ENCODE data around the gene ZSCAN31. TPM values are rescaled to one million over a fixed set of nuclear protein-coding genes. Genes with fewer than 3 reads are reported as not detected.
A peak's percentile ranks its signal among the peaks of the same experiment; 100 is the strongest.
"Not testable (repeated sequence)": the region's sequence is repeated elsewhere in the genome, so short reads cannot be mapped to it uniquely, and the experiment has no call there.

The ZSCAN31 gene
- total RNA-seq, 1 donor from 2014 or later = 12.5 TPM

- H3K36me3 ChIP-seq (ENCODE audit: control insufficient read depth in 3 of 3, insufficient read depth in 3 of 3, low read length in 3 of 3) = peaks cover 7 to 18% (median 11%) of the 10 kb centered on the region in 3 donors
- no peaks in the 10 kb centered on the region for H3K27me3 ChIP-seq (ENCODE audit: control insufficient read depth in 3 of 3, insufficient read depth in 3 of 3, low read length in 3 of 3)
- no peak overlapping the region for H3K27ac ChIP-seq (ENCODE audit: low read depth, low read length)
- no peak overlapping the region for H3K9ac ChIP-seq (ENCODE audit: low read depth in 1 of 3, low read length in 3 of 3)
- H3K4me1 ChIP-seq (ENCODE audit: control insufficient read depth in 3 of 3, insufficient read depth in 3 of 3, low read length in 3 of 3) = no peaks in the 10 kb centered on the region
- H3K9me3 ChIP-seq (ENCODE audit: control insufficient read depth in 3 of 3, low read length in 3 of 3) = no peaks in the 10 kb centered on the region
- H3K4me3 ChIP-seq (ENCODE audit: low read length in 3 of 3) = no peak overlapping the region
Observed at GRCh38 chr6:28370440-28370839, 34.5 kb upstream of the ZSCAN31 start.

- H3K4me3 ChIP-seq (ENCODE audit: low read length in 3 of 3) = no peak overlapping the region
- no peaks in the 10 kb centered on the region for H3K4me1 ChIP-seq (ENCODE audit: control insufficient read depth in 3 of 3, insufficient read depth in 3 of 3, low read length in 3 of 3)
- no peaks in the 10 kb centered on the region for H3K9me3 ChIP-seq (ENCODE audit: control insufficient read depth in 3 of 3, low read length in 3 of 3)
- H3K27ac ChIP-seq (ENCODE audit: low read depth, low read length) = no peak overlapping the region
- no peaks in the 10 kb centered on the region for H3K27me3 ChIP-seq (ENCODE audit: control insufficient read depth in 3 of 3, insufficient read depth in 3 of 3, low read length in 3 of 3)
- H3K9ac ChIP-seq (ENCODE audit: low read depth in 1 of 3, low read length in 3 of 3) = no peak overlapping the region
- peaks cover 15 to 27% (median 17%) of the 10 kb centered on the region in 3 donors for H3K36me3 ChIP-seq (ENCODE audit: control insufficient read depth in 3 of 3, insufficient read depth in 3 of 3, low read length in 3 of 3)
Observed at GRCh38 chr6:28369463-28369862, 33.5 kb upstream of the ZSCAN31 start.

GRCh38 chr6:28368522-28368921 is 32.6 kb upstream of the ZSCAN31 start:
- H3K4me3 ChIP-seq (ENCODE audit: low read length in 3 of 3) = no peak overlapping the region
- no peaks in the 10 kb centered on the region for H3K4me1 ChIP-seq (ENCODE audit: control insufficient read depth in 3 of 3, insufficient read depth in 3 of 3, low read length in 3 of 3)
- H3K36me3 ChIP-seq (ENCODE audit: control insufficient read depth in 3 of 3, insufficient read depth in 3 of 3, low read length in 3 of 3) = peaks cover 18 to 36% (median 26%) of the 10 kb centered on the region in 3 donors
- no peaks in the 10 kb centered on the region for H3K9me3 ChIP-seq (ENCODE audit: control insufficient read depth in 3 of 3, low read length in 3 of 3)
- no peak overlapping the region for H3K27ac ChIP-seq (ENCODE audit: low read depth, low read length)
- no peaks in the 10 kb centered on the region for H3K27me3 ChIP-seq (ENCODE audit: control insufficient read depth in 3 of 3, insufficient read depth in 3 of 3, low read length in 3 of 3)
- H3K9ac ChIP-seq (ENCODE audit: low read depth in 1 of 3, low read length in 3 of 3) = no peak overlapping the region

- peaks cover 20 to 45% (median 39%) of the 10 kb centered on the region in 3 donors for H3K36me3 ChIP-seq (ENCODE audit: control insufficient read depth in 3 of 3, insufficient read depth in 3 of 3, low read length in 3 of 3)
- H3K4me3 ChIP-seq (ENCODE audit: low read length in 3 of 3); H3K4me1 ChIP-seq (ENCODE audit: control insufficient read depth in 3 of 3, insufficient read depth in 3 of 3, low read length in 3 of 3); H3K9ac ChIP-seq (ENCODE audit: low read depth in 1 of 3, low read length in 3 of 3); H3K9me3 ChIP-seq (ENCODE audit: control insufficient read depth in 3 of 3, low read length in 3 of 3); H3K27me3 ChIP-seq (ENCODE audit: control insufficient read depth in 3 of 3, insufficient read depth in 3 of 3, low read length in 3 of 3); H3K27ac ChIP-seq (ENCODE audit: low read depth, low read length): not testable (repeated sequence)
Observed at GRCh38 chr6:28365590-28365989, 29.6 kb upstream of the ZSCAN31 start.

- H3K9me3 ChIP-seq (ENCODE audit: control insufficient read depth in 3 of 3, low read length in 3 of 3) = no peaks in the 10 kb centered on the region
- H3K27ac ChIP-seq (ENCODE audit: low read depth, low read length) = no peak overlapping the region
- peaks cover 5 to 12% (median 9%) of the 10 kb centered on the region in 3 donors for H3K4me1 ChIP-seq (ENCODE audit: control insufficient read depth in 3 of 3, insufficient read depth in 3 of 3, low read length in 3 of 3)
- no peak overlapping the region for H3K4me3 ChIP-seq (ENCODE audit: low read length in 3 of 3)
- peak overlapping the region in 1 of 3 donors; percentile 12 for H3K9ac ChIP-seq (ENCODE audit: low read depth in 1 of 3, low read length in 3 of 3)
- H3K27me3 ChIP-seq (ENCODE audit: control insufficient read depth in 3 of 3, insufficient read depth in 3 of 3, low read length in 3 of 3) = no peaks in the 10 kb centered on the region
- H3K36me3 ChIP-seq (ENCODE audit: control insufficient read depth in 3 of 3, insufficient read depth in 3 of 3, low read length in 3 of 3) = peaks cover 18 to 38% (median 34%) of the 10 kb centered on the region in 3 donors
Observed at GRCh38 chr6:28360961-28361360, 25.0 kb upstream of the ZSCAN31 start.

- H3K27ac ChIP-seq (ENCODE audit: low read depth, low read length); H3K27me3 ChIP-seq (ENCODE audit: control insufficient read depth in 3 of 3, insufficient read depth in 3 of 3, low read length in 3 of 3); H3K9me3 ChIP-seq (ENCODE audit: control insufficient read depth in 3 of 3, low read length in 3 of 3); H3K9ac ChIP-seq (ENCODE audit: low read depth in 1 of 3, low read length in 3 of 3); H3K4me3 ChIP-seq (ENCODE audit: low read length in 3 of 3): not testable (repeated sequence)
- Histone ChIP-seq H3K4me1 (ENCODE audit: control insufficient read depth in 3 of 3, insufficient read depth in 3 of 3, low read length in 3 of 3) (peaks cover 14 to 25% (median 23%) of the 10 kb centered on the region in 3 donors), H3K36me3 (ENCODE audit: control insufficient read depth in 3 of 3, insufficient read depth in 3 of 3, low read length in 3 of 3) (peaks cover 7 to 25% (median 22%) of the 10 kb centered on the region in 3 donors)
Observed at GRCh38 chr6:28359562-28359961, 23.6 kb upstream of the ZSCAN31 start.

GRCh38 chr6:28357036-28357435 is 21.1 kb upstream of the ZSCAN31 start:
- H3K4me3 ChIP-seq (ENCODE audit: low read length in 3 of 3) = no peak overlapping the region
- no peak overlapping the region for H3K27ac ChIP-seq (ENCODE audit: low read depth, low read length)
- peaks cover 0 to 9% (median 8%) of the 10 kb centered on the region in 3 donors for H3K36me3 ChIP-seq (ENCODE audit: control insufficient read depth in 3 of 3, insufficient read depth in 3 of 3, low read length in 3 of 3)
- peaks cover 17 to 39% (median 32%) of the 10 kb centered on the region in 3 donors for H3K4me1 ChIP-seq (ENCODE audit: control insufficient read depth in 3 of 3, insufficient read depth in 3 of 3, low read length in 3 of 3)
- H3K27me3 ChIP-seq (ENCODE audit: control insufficient read depth in 3 of 3, insufficient read depth in 3 of 3, low read length in 3 of 3) = no peaks in the 10 kb centered on the region
- H3K9me3 ChIP-seq (ENCODE audit: control insufficient read depth in 3 of 3, low read length in 3 of 3) = no peaks in the 10 kb centered on the region
- H3K9ac ChIP-seq (ENCODE audit: low read depth in 1 of 3, low read length in 3 of 3) = peak overlapping the region in 1 of 3 donors; percentile 94

GRCh38 chr6:28356666-28357020 is 20.7 kb upstream of the ZSCAN31 start:
- Histone ChIP-seq H3K4me1 (ENCODE audit: control insufficient read depth in 3 of 3, insufficient read depth in 3 of 3, low read length in 3 of 3) (peaks cover 17 to 39% (median 32%) of the 10 kb centered on the region in 3 donors), H3K9ac (ENCODE audit: low read depth in 1 of 3, low read length in 3 of 3) (peak overlapping the region; percentile 80 to 94 (median 90)), H3K4me3 (ENCODE audit: low read length in 3 of 3) (peak overlapping the region; percentile 80 to 98 (median 98)), H3K27me3 (ENCODE audit: control insufficient read depth in 3 of 3, insufficient read depth in 3 of 3, low read length in 3 of 3) (no peaks in the 10 kb centered on the region), H3K9me3 (ENCODE audit: control insufficient read depth in 3 of 3, low read length in 3 of 3) (no peaks in the 10 kb centered on the region), H3K27ac (ENCODE audit: low read depth, low read length) (peak overlapping the region; percentile 83), H3K36me3 (ENCODE audit: control insufficient read depth in 3 of 3, insufficient read depth in 3 of 3, low read length in 3 of 3) (peaks cover 0 to 8% (median 6%) of the 10 kb centered on the region in 3 donors)

- H3K4me3 ChIP-seq (ENCODE audit: low read length in 3 of 3) = peak overlapping the region; percentile 80 to 98 (median 98)
- H3K9ac ChIP-seq (ENCODE audit: low read depth in 1 of 3, low read length in 3 of 3) = peak overlapping the region; percentile 80 to 94 (median 90)
- H3K27ac ChIP-seq (ENCODE audit: low read depth, low read length) = peak overlapping the region; percentile 83
Observed at GRCh38 chr6:28355743-28356665, 20.1 kb upstream of the ZSCAN31 start.

More at GRCh38 chr6:28355743-28356665, 20.1 kb upstream of the ZSCAN31 start:
- Histone ChIP-seq H3K36me3 (ENCODE audit: control insufficient read depth in 3 of 3, insufficient read depth in 3 of 3, low read length in 3 of 3) (peaks cover 0 to 6% (median 4%) of the 10 kb centered on the region in 3 donors), H3K27me3 (ENCODE audit: control insufficient read depth in 3 of 3, insufficient read depth in 3 of 3, low read length in 3 of 3) (no peaks in the 10 kb centered on the region), H3K4me1 (ENCODE audit: control insufficient read depth in 3 of 3, insufficient read depth in 3 of 3, low read length in 3 of 3) (peaks cover 20 to 41% (median 35%) of the 10 kb centered on the region in 3 donors), H3K9me3 (ENCODE audit: control insufficient read depth in 3 of 3, low read length in 3 of 3) (no peaks in the 10 kb centered on the region)
